ENCODE data around the gene SEC22A.
"Not testable (repeated sequence)": the region's sequence is repeated elsewhere in the genome, so short reads cannot be mapped to it uniquely, and the experiment has no call there.

SEC22A gene

DNA sequence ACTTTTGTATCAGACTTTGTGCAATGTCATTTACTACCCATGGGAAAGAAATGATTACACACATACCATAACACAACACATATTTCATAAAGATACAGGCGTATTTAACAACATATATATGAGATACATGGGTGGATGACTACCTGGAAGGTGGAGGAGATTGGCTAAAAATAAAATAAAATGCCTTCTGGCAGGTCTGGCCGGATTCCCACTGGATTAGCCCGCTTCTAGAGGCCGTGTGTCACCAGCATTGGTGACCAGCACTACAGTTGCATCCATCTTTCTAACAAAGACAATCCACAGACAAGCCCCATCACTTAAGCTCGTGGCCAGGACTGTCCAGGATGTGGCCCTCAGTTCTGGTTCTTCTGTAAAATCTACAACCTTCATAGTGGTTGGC is 21.0 kb upstream of the SEC22A start:
- no peak for DNase-seq (ENCODE audit: low spot score)

- no peak for DNase-seq (ENCODE audit: low spot score)
Measured at GRCh38 chr3:123186695-123187094, 15.0 kb upstream of the SEC22A start.

- DNase-seq (ENCODE audit: low spot score), result no peak
Measured at GRCh38 chr3:123188058-123188457, 13.7 kb upstream of the SEC22A start.

DNA sequence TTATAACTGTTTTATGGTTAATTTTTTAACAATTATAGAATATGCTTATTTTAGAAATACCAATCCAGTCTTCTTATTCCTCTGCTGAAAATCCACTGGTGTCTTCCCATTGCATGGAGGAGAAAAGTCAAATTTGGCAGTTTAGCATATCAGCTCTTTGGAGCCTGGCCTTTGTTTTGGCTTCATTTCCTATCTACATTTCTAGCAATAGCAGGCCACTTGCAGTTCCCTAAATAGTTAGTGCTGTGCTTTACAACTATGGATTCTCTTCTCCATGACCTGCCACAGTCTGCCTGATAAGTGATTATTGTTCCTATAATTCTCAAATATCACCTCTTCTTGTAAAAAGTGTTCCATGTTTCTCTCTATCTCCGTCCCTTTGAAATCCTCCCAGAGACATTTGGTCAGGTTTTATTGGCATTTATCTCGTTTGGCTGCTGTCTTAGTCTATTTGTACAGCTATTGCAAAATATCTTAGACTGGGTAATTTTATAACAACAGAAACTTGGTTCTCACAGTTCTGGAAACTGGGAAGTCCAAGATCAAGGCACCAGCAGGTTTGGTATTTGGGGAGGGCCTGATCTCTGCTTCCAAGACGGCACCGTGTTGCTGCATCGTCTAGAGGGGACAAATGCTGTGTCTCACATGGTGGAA is 8.2 kb upstream of the SEC22A start:
- DNase-seq (ENCODE audit: low spot score), result no peak

- peak; percentile 35 for DNase-seq (ENCODE audit: low spot score)
Measured at GRCh38 chr3:123194552-123194951, 7.2 kb upstream of the SEC22A start.

DNA sequence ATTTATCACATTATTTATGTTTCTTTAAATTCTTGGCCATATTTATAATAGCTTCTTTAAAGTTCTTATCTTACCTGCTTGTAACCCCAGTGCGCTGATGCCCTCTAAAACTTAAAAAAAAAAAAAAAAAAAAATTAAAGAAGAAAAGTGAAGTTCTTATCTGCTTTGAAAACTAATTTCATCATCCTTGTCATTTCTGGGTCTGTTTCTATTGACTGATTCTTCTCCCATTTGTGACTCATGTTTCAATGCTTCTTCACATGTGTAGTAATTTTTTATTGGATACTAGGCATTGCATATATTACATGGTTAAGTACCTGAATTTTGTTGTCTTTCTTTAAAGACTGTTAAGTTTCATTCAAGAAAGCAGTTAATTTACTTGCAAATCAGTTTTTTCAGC is 3.4 kb upstream of the SEC22A start:
- no peak for DNase-seq (ENCODE audit: low spot score)

GRCh38 chr3:123201223-123201556 is 553 bp upstream of the SEC22A start:
- DNase-seq (ENCODE audit: low spot score), result no peak

- peak; percentile 10 for DNase-seq (ENCODE audit: low spot score)
Measured at GRCh38 chr3:123202451-123202850, 708 bp downstream of the SEC22A start.

DNA sequence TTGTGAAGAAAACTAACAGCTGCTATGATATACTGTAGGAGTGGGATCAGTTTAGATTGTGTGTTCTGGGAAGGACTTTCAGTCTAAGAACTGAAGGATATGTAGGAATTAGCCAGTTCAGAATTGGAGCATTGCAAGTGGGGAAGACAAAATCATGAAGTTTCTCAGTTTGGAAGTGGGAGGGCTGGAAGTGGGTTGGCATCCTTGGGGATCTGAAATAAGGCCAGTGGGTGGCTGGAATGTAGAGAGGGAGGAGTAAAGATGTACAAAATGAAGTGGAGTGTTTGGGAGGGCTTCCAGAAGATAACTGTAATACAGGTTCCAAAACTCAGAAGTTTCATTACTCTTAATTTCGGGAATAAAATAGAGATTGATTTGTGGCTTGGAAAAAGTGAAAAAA is 17.2 kb downstream of the SEC22A start:
- no peak for DNase-seq (ENCODE audit: low spot score)

DNA sequence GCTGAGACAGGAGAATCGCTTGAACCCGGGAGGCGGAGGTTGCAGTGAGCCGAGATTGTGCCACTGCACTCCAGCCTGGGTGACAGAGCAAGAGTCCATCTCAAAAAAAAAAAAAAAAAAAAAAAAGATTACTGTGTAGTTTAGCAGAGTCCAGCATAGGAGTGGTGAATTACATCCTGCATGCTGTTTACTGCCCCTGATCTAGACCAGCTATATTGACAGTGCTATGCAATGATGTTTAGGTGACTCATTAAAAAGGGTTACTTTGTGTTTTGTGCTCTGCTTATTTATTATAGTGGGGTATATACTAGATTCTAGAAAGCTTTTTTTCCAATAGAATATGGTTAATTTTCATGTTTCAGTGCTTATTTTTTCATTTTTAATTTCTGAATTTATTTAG is 19.6 kb downstream of the SEC22A start:
- not testable (repeated sequence) for DNase-seq (ENCODE audit: low spot score)

DNA sequence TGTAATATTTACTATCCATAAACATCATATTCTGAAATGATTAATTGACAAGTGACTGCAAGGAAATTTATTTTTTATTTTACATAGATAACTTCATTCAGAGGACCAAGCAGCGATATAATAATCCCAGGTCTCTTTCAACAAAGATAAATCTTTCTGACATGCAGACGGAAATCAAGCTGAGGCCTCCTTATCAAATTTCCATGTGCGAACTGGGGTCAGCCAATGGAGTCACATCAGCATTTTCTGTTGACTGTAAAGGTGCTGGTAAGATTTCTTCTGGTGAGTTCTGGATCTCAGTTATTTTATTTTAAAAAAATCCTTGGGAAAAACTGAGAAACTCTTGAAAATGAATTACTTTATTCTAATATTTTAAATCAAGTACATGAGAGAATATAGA is 23.3 kb downstream of the SEC22A start:
- DNase-seq (ENCODE audit: low spot score), result no peak

DNA sequence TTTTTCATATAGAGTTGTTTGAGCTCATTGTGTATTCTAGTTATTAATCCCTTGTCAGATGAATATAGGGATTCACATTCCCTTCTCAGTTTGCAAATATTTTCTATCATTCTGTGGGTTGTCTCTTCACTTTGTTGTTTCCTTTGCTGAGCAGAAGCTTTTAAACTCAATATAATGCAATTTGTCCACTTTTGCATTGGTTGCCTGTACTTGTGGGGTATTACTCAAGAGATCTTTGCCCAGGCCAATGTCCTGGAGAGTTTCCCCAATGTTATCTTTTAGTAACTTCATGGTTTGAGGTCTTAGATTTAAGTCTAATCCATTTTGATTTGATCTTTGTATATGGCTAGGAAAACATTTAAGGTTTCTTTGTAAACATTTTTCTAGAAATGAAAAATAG is 24.8 kb downstream of the SEC22A start:
- no peak for DNase-seq (ENCODE audit: low spot score)

DNA sequence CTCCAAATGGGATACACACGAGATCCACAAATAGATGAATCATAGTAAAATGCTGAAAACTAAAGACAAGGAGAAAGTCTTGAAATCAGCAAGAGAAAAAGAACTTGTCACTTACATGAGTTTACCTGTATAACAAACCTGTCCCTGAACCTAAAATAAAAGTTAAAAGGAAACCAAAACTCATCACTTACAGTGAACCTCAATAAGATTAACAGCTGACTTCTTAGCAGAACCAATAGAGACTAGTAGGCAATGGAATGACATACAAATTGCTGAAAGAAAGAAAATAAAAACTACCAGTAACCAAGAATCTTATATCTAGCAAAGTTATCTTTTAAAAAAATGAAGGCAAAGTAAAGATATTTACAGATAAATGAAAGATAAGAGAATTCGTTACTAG is 27.4 kb downstream of the SEC22A start:
- DNase-seq (ENCODE audit: low spot score), result no peak

DNA sequence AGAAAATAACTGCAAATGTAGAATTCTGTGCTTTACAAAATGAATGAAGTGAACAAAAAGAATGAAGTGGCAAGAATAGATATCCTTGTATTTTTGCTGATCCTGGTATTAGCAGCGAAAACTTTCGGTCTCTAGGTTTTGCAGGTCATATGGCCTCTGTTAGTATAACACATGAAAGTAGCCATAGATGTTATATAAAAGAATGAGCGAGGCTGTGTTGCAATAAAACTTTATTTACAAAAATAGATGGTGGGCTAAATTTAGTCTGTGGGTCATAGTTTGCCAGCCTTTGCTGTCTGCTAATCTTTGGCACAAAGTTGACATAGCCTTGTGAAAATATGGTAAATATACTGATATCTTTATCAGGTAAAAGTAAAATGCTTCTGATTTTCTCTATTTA is 35.2 kb downstream of the SEC22A start:
- DNase-seq (ENCODE audit: low spot score), result no peak

GRCh38 chr3:123239186-123239585 is 37.4 kb downstream of the SEC22A start:
- DNase-seq (ENCODE audit: low spot score), result not testable (repeated sequence)

- DNase-seq (ENCODE audit: low spot score), result no peak
Measured at GRCh38 chr3:123239756-123240155, 38.0 kb downstream of the SEC22A start.

DNA sequence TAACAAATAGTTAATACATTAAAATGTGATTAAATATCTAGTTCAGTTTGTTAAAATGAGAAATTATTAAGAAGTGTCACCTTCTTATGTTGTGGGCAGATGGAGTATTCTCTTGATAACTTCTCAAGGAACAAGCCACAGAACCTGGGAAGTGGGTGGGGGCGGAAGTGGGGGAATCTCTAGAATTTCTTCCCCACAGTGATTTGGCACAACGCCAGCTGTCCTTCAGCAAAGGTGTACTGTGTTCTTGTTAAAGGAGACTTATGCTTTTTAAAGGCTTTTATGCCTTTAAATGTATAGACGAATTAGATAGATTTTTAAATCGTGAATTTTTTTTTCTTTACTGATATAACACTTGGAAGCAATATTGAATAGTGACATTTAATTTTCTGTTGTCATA is 42.4 kb downstream of the SEC22A start:
- DNase-seq (ENCODE audit: low spot score), result peak; percentile 45

GRCh38 chr3:123246866-123247265 is 45.1 kb downstream of the SEC22A start:
- DNase-seq (ENCODE audit: low spot score), result no peak

DNA sequence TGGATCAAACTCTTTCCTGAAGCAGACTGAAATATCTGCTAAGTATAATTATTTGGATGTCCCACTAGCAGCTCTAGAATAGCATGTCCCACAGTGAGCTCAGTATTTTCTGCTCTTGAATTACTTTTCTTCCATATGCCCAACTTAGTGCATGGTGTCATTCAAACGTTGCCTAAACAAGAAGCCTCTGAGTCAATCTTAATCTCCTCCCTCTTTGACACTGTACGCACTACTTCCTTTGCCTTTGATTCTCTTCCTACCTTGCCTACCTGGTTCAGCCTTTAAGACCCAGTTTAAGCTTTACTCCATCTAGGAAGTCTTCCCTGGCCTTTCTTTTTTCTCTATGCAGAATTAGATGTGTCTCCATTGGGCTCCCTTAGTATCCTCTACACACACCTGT is 54.5 kb downstream of the SEC22A start:
- DNase-seq (ENCODE audit: low spot score), result peak; percentile 20

DNA sequence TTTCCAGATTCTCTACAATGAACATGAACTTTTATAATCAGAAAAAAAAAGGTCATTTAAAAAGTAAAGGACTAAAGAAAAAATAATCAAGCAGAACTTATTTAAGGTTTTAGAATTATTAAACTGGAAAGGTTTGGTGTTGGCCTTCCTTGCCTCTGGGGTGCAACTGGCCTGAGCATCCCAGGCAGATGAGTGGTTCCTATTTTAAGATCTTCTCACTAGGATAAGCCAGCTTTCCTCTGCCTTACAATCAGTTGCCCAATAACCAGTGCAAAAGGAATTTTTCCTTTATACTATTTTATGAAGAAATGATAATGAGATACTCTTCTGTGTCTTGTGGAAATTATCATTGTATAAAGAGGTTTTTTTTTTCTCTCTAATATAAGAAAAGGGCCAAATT is 56.6 kb downstream of the SEC22A start:
- DNase-seq (ENCODE audit: low spot score), result no peak

DNA sequence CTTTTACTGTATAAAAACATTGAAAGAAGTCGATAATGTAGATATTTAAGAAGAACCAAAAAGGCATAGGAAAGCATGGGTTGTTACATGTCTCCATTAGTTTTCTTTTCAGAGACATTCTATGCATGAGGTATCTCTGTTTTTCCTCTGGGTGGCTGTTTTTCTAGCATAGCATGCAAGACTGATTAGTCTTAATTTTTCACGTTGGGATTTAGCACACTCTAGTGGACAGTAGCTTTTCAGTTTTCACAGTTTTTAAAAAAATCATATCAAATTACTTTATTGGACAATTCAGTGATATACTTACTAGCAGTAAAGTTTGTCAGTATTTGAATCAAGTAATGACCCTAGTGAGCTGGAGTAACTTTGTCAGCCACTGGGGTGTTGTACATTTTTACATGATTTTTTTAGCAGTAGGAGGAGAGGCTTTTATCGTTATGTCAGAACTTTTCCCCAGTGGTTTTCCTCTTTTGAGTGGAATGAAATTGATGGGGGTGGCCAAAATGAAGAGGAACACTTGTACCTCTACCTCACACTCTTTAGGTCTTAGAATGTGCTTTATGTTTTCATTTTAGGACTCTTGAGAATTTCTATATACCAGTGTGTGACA is 57.2 kb downstream of the SEC22A start:
- DNase-seq (ENCODE audit: low spot score), result peak; percentile 53

DNA sequence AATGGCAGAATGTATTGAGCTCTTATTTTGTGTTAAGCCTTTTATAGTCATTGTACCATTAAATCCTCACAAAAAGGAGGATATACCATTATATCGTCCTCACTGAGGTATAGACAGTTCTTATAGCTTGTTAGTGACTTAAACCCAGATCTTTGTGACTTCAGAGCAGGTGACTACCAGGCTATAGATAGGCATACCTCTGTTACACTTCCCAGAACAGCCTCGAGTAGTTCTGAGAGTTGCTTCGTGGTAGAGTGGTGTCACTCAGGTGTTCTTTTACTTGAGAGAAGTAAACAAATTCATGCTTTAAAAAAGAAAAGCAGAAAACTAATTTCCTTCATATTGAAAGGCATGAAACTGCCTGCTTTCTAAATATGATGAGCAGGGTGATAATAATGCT is 59.9 kb downstream of the SEC22A start:
- DNase-seq (ENCODE audit: low spot score), result no peak

- DNase-seq (ENCODE audit: low spot score), result no peak
Measured at GRCh38 chr3:123262226-123262625, 60.5 kb downstream of the SEC22A start.

GRCh38 chr3:123262868-123263267 is 61.1 kb downstream of the SEC22A start:
- no peak for DNase-seq (ENCODE audit: low spot score)
